Measurements from ENCODE around the gene CELSR1.
"Not testable (repeated sequence)": the region's sequence is repeated elsewhere in the genome, so short reads cannot be mapped to it uniquely, and the experiment has no call there.

CELSR1 gene

GRCh38 chr22:46508491-46508999 is 28.9 kb downstream of the CELSR1 start:
- TF ChIP-seq CTCF (IDR thresholded peaks at IDR 0.05; ENCODE audit: control extremely low read depth, extremely low read depth, low read depth, missing control alignments), result no peak
- ChIA-PET POLR2A (no interaction called here), CTCF (interaction anchor here (2.0 kb wide), 1 partner anchor 55 kb away, joined by 4 read pairs; no protein-coding TSS in a partner anchor)
- DNase-seq (ENCODE audit: extremely low spot score), result no peak

DNA sequence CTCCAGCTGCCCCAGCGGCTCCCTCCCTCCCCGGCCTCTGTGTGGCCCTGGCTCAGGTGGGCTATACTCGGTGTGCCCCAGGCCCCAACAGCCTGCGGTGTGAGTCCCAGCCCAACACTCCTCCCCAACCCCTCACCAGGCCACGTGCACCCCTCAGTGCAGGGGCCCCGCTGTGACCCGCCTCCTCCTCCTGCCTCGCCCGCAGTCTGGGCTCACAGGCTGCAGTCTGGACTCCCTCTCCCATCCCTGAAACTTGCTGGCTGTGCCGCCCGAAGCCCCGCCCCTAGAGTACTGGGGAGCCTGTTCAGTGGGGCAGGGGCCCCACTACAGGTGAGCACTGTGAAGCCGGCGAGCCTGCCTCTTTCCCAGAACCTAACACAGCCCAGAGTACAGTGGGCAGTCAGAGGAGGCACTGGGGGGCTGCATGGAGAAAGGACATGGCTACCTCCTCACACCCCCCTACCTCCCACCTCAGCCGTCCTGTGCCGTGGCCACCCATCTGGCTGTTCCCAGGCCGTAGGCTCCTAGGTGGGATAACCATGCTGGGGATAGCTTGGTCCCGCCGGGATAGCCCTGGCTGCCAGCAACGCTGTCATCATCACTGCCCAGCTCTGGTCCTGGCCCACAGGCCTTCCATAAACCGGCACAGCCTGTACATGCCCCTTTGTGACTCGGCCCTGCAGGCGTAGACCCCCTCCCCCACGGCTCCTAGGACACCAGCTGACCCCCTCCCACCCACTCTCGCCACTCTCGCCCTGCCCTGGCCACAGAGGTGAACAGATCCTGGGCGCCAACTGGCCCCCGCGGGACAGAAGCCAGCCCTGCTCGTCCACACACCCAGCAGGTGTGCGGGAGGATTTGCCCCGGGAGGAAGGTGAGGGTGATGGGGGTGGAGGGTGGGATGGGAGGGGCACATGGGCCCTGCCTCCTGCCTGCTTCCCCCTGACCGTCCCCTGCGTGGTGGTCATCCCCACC is 29.7 kb downstream of the CELSR1 start:
- no peak for TF ChIP-seq CTCF (IDR thresholded peaks at IDR 0.05; ENCODE audit: control extremely low read depth, extremely low read depth, low read depth, missing control alignments)
- DNase-seq (ENCODE audit: extremely low spot score), result no peak
- CTCF ChIA-PET, result interaction anchor here (2.0 kb wide), 1 partner anchor 55 kb away, joined by 4 read pairs; no protein-coding TSS in a partner anchor
- POLR2A ChIA-PET, result no interaction called here

- POLR2A ChIA-PET, result no interaction called here
- CTCF ChIA-PET, result no interaction called here
These were observed 32.8 kb downstream of the CELSR1 start for GRCh38 chr22:46504584-46504983.

GRCh38 chr22:46502440-46503175 is 34.8 kb downstream of the CELSR1 start:
- CTCF ChIA-PET, result no interaction called here
- POLR2A ChIA-PET, result no interaction called here

More at GRCh38 chr22:46504584-46504983, 32.8 kb downstream of the CELSR1 start:
- no peak for TF ChIP-seq CTCF (IDR thresholded peaks at IDR 0.05; ENCODE audit: control extremely low read depth, extremely low read depth, low read depth, missing control alignments)
- no peak for DNase-seq (ENCODE audit: extremely low spot score)

GRCh38 chr22:46501701-46502100 is 35.7 kb downstream of the CELSR1 start:
- no peak for TF ChIP-seq CTCF (IDR thresholded peaks at IDR 0.05; ENCODE audit: control extremely low read depth, extremely low read depth, low read depth, missing control alignments)
- CTCF ChIA-PET, result no interaction called here
- no peak for DNase-seq (ENCODE audit: extremely low spot score)
- POLR2A ChIA-PET, result no interaction called here

More at GRCh38 chr22:46502440-46503175, 34.8 kb downstream of the CELSR1 start:
- DNase-seq (ENCODE audit: extremely low spot score), result no peak
- TF ChIP-seq CTCF (IDR thresholded peaks at IDR 0.05; ENCODE audit: control extremely low read depth, extremely low read depth, low read depth, missing control alignments), result no peak

DNA sequence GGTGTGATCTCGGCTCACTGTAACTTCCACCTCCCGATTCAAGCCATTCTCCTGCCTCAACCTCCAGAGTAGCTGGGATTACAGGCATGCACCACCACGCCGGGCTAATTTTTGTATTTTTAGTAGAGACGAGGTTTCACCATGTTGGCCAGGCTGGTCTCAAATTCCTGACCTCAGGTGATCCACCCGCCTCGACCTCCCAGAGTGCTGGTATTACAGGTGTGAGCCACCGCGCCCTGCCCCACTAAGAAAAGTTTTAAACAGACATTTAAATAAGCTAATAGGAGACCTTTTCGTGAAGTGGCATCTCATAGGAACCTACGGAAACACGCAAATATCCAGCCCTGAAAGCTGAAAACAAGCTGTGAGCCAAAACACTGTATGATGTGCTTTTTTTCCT is 36.2 kb downstream of the CELSR1 start:
- DNase-seq (ENCODE audit: extremely low spot score); CTCF ChIA-PET; POLR2A ChIA-PET: not testable (repeated sequence)

Measured in GM10248 (cell line).